ENCODE data around the gene PCDH9. TPM values are rescaled to one million over a fixed set of nuclear protein-coding genes. Genes with fewer than 3 reads are reported as not detected.
A peak's percentile ranks its signal among the peaks of the same experiment; 100 is the strongest.

PCDH9 gene
- total and polyA plus RNA-seq, 2 of the 13 experiments (the other 11 are each of a cell fraction or from before 2014, with no cell fraction given) = 0.09 TPM; not detected in 1

- TF ChIP-seq YY1 (IDR thresholded peaks at IDR 0.05; ENCODE audit: insufficient read depth, insufficient replicate concordance, low read depth, low read length) = peak; percentile 77
- TF ChIP-seq EHMT2 (IDR thresholded peaks at IDR 0.05; ENCODE audit: borderline replicate concordance, low read depth, low read length) = no peak
- no peak for TF ChIP-seq TEF (CRISPR knock-in tag; IDR thresholded peaks at IDR 0.05)
- TF ChIP-seq ZNF879 (CRISPR knock-in tag; IDR thresholded peaks at IDR 0.05) = no peak
- TF ChIP-seq SNAPC2 (CRISPR knock-in tag; IDR thresholded peaks at IDR 0.05) = no peak
- TF ChIP-seq PRPF4 (IDR thresholded peaks at IDR 0.05; ENCODE audit: low read depth, low read length, poor library complexity, severe bottlenecking) = no peak
- TF ChIP-seq CCAR2 (optimal IDR thresholded peaks at IDR 0.05; ENCODE audit: low read depth, low read length) = no peak
- 0 out of 2 replicates have a peak, but pooled peaks have one; percentile 22 for TF ChIP-seq RCOR2 (CRISPR knock-in tag; IDR thresholded peaks at IDR 0.05)
- TF ChIP-seq SAP130 (CRISPR knock-in tag; IDR thresholded peaks at IDR 0.05; ENCODE audit: low read depth) = peak; percentile 69
- TF ChIP-seq GABPA (IDR thresholded peaks at IDR 0.05; ENCODE audit: low read depth, low read length) = no peak
- TF ChIP-seq GABPA (CRISPR knock-in tag; IDR thresholded peaks at IDR 0.05; ENCODE audit: low read depth) = peak; percentile 52; the same call in 1 of the 2 replicates
- no peak for TF ChIP-seq ZNF136 (CRISPR knock-in tag; IDR thresholded peaks at IDR 0.05; ENCODE audit: low read depth)
- TF ChIP-seq, protein P1, sequence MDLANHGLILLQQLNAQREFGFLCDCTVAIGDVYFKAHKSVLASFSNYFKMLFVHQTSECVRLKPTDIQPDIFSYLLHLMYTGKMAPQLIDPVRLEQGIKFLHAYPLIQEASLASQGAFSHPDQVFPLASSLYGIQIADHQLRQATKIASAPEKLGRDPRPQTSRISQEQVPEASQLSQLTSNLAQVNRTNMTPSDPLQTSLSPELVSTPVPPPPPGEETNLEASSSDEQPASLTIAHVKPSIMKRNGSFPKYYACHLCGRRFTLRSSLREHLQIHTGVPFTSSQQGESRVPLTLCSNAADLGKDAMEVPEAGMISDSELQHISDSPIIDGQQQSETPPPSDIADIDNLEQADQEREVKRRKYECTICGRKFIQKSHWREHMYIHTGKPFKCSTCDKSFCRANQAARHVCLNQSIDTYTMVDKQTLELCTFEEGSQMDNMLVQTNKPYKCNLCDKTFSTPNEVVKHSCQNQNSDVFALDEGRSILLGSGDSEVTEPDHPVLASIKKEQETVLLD (CRISPR knock-in tag; IDR thresholded peaks at IDR 0.05; ENCODE audit: low read depth) = no peak
- TF ChIP-seq, protein P2, sequence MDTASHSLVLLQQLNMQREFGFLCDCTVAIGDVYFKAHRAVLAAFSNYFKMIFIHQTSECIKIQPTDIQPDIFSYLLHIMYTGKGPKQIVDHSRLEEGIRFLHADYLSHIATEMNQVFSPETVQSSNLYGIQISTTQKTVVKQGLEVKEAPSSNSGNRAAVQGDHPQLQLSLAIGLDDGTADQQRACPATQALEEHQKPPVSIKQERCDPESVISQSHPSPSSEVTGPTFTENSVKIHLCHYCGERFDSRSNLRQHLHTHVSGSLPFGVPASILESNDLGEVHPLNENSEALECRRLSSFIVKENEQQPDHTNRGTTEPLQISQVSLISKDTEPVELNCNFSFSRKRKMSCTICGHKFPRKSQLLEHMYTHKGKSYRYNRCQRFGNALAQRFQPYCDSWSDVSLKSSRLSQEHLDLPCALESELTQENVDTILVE (CRISPR knock-in tag; IDR thresholded peaks at IDR 0.05) = peak; percentile 50; the same call in 1 of the 2 replicates
- TF ChIP-seq, protein P3, sequence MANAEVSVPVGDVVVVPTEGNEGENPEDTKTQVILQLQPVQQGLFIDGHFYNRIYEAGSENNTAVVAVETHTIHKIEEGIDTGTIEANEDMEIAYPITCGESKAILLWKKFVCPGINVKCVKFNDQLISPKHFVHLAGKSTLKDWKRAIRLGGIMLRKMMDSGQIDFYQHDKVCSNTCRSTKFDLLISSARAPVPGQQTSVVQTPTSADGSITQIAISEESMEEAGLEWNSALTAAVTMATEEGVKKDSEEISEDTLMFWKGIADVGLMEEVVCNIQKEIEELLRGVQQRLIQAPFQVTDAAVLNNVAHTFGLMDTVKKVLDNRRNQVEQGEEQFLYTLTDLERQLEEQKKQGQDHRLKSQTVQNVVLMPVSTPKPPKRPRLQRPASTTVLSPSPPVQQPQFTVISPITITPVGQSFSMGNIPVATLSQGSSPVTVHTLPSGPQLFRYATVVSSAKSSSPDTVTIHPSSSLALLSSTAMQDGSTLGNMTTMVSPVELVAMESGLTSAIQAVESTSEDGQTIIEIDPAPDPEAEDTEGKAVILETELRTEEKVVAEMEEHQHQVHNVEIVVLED (CRISPR knock-in tag; IDR thresholded peaks at IDR 0.05; ENCODE audit: borderline replicate concordance) = peak; percentile 86
- TF ChIP-seq ZMYM4 (CRISPR knock-in tag; IDR thresholded peaks at IDR 0.05) = peak; percentile 96
- 0 out of 2 replicates have a peak, but pooled peaks have one; percentile 61 for TF ChIP-seq HOXD1 (CRISPR knock-in tag; IDR thresholded peaks at IDR 0.05)
- TF ChIP-seq NR2F6 (IDR thresholded peaks at IDR 0.05) = no peak
- TF ChIP-seq NR2F6 (CRISPR knock-in tag; IDR thresholded peaks at IDR 0.05) = no peak
- no peak for TF ChIP-seq ZNF230 (CRISPR knock-in tag; IDR thresholded peaks at IDR 0.05)
- no peak for TF ChIP-seq HIVEP1 (CRISPR knock-in tag; IDR thresholded peaks at IDR 0.05)
- no peak for TF ChIP-seq CENPT (CRISPR knock-in tag; IDR thresholded peaks at IDR 0.05; ENCODE audit: low read depth)
- TF ChIP-seq ZFYVE20 (CRISPR knock-in tag; IDR thresholded peaks at IDR 0.05; ENCODE audit: borderline replicate concordance, low read depth) = no peak
- TF ChIP-seq ZNF460 (CRISPR knock-in tag; IDR thresholded peaks at IDR 0.05; ENCODE audit: borderline replicate concordance) = no peak
- peak; percentile 34; the same call in 1 of the 2 replicates for TF ChIP-seq ZSCAN21 (CRISPR knock-in tag; IDR thresholded peaks at IDR 0.05; ENCODE audit: borderline replicate concordance)
- TF ChIP-seq ZNF382 (CRISPR knock-in tag; IDR thresholded peaks at IDR 0.05; ENCODE audit: borderline replicate concordance) = no peak
- peak; percentile 42 for TF ChIP-seq FOXA3 (CRISPR knock-in tag; IDR thresholded peaks at IDR 0.05)
Observed at GRCh38 chr13:67230404-67231288, 510 bp upstream of the PCDH9 start (continued).
